ENCODE data around the gene SNIP1. TPM values are rescaled to one million over a fixed set of nuclear protein-coding genes. Genes with fewer than 3 reads are reported as not detected.

The SNIP1 gene
- polyA plus RNA-seq, 4 donors, result 4.6 to 11.6 (median 5.1) TPM

DNA sequence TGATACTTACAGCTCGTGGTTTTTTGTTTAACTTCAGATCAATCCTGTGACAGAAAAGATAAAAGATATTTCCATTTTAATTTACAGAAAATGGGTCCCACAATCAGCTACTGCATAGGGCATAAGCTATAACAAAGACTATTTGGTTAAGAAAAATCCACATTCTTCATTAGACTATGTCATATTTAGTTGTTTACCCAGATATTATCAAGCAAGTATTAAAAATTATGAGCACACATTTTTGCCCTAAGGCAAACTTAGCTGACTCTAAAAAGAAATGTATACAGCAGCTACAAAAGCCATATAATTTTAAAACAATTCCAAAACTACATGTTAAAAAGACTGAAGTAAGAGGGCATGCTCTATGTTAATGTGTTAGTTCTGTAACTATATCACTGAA is 58.2 kb downstream of the SNIP1 start:
- Histone ChIP-seq H3K4me3 (ENCODE audit: low read depth in 1 of 3, low read length in 3 of 3) (no peak overlapping the region), H3K27me3 (ENCODE audit: control insufficient read depth in 3 of 3, insufficient read depth in 3 of 3, low read length in 3 of 3) (no peaks in the 10 kb centered on the region), H3K4me1 (ENCODE audit: control insufficient read depth in 3 of 3, insufficient read depth in 2 of 3, low read depth in 1 of 3, low read length in 2 of 3) (no peaks in the 10 kb centered on the region), H3K27ac (ENCODE audit: low read depth in 1 of 3, low read length in 2 of 3) (no peak overlapping the region), H3K36me3 (ENCODE audit: control insufficient read depth in 3 of 3, insufficient read depth in 2 of 3, low read depth in 1 of 3, low read length in 3 of 3) (peaks cover 6 to 38% (median 7%) of the 10 kb centered on the region in 3 donors), H3K9me3 (ENCODE audit: control insufficient read depth in 2 of 2, insufficient read depth in 1 of 2, low read depth in 1 of 2, low read length in 1 of 2) (no peaks in the 10 kb centered on the region)
- DNase-seq (no peak), FAIRE-seq (no peak)
- WGBS, 3 donors, result 74 to 89% (median 75%) methylated on average over 1 of the region's 1 CpG

DNA sequence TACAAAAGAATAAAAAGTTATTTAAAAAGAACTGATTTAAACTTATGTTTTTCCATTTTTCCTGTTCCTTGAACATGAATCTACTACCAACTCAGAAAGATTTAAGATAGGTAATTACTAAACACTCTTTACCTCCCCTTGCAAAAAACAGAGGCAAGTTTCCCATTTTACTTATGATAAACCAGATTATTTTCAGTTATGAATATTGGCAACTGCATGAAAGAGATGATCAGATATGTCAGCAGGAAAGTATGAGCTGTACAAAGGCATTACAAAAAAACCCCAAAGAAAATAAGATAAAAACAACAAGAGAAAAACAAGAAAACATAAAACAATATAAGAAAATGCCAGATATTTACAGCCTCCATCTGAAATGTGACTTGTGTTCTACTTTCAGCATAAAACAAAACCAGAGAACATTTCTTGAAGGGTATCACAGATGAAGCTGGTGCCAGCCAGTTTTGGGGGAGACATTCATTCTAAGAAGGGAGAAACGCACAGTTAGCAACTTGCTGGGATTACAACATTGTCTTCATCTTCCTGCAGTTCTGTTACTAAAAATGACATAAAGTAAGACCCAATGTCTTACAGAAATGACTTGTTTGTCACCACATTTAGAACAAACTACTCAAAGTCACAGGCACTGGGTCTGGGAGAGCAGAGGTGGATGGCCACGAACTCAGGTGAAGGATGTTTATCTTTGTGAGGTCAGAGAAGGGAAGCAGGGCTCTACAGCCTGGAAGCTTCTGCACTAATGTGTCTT is 60.6 kb downstream of the SNIP1 start:
- WGBS, 3 donors, result 81 to 92% (median 82%) methylated on average over 2 of the region's 2 CpGs
- FAIRE-seq (no peak), DNase-seq (no peak)
- Histone ChIP-seq H3K36me3 (ENCODE audit: control insufficient read depth in 3 of 3, insufficient read depth in 2 of 3, low read depth in 1 of 3, low read length in 3 of 3) (peaks cover 2 to 38% (median 2%) of the 10 kb centered on the region in 3 donors), H3K4me1 (ENCODE audit: control insufficient read depth in 3 of 3, insufficient read depth in 2 of 3, low read depth in 1 of 3, low read length in 2 of 3) (no peaks in the 10 kb centered on the region), H3K27ac (ENCODE audit: low read depth in 1 of 3, low read length in 2 of 3) (no peak overlapping the region), H3K4me3 (ENCODE audit: low read depth in 1 of 3, low read length in 3 of 3) (no peak overlapping the region), H3K9me3 (ENCODE audit: control insufficient read depth in 2 of 2, insufficient read depth in 1 of 2, low read depth in 1 of 2, low read length in 1 of 2) (no peaks in the 10 kb centered on the region), H3K27me3 (ENCODE audit: control insufficient read depth in 3 of 3, insufficient read depth in 3 of 3, low read length in 3 of 3) (no peaks in the 10 kb centered on the region)

DNA sequence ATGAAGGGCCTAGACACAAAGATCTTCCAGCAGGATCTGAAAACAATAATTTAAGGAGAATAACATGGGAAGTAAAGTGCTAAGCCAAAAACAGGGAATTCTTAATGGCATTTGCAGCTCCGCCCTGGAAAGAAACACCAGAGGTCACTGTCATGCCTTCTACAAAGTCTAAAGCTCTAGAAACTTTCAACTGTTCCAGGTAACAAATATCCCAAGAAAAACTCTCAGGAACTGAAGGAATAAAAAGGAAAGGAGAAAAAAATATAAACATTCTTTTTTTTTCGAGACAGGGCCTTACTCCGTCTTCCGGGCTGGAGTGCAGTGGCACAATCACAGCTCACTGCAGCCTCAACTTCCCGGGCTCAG is 66.5 kb downstream of the SNIP1 start:
- WGBS, 3 donors, result 86 to 88% (median 88%) methylated on average over 5 of the region's 5 CpGs
- Histone ChIP-seq H3K36me3 (ENCODE audit: control insufficient read depth in 3 of 3, insufficient read depth in 2 of 3, low read depth in 1 of 3, low read length in 3 of 3) (peaks cover 8 to 64% (median 13%) of the 10 kb centered on the region in 3 donors), H3K4me3 (ENCODE audit: low read depth in 1 of 3, low read length in 3 of 3) (no peak overlapping the region), H3K9me3 (ENCODE audit: control insufficient read depth in 2 of 2, insufficient read depth in 1 of 2, low read depth in 1 of 2, low read length in 1 of 2) (no peaks in the 10 kb centered on the region), H3K27me3 (ENCODE audit: control insufficient read depth in 3 of 3, insufficient read depth in 3 of 3, low read length in 3 of 3) (no peaks in the 10 kb centered on the region), H3K27ac (ENCODE audit: low read depth in 1 of 3, low read length in 2 of 3) (peak overlapping the region in 1 of 3 donors; percentile 84), H3K4me1 (ENCODE audit: control insufficient read depth in 3 of 3, insufficient read depth in 2 of 3, low read depth in 1 of 3, low read length in 2 of 3) (peaks cover 0 to 10% (median 4%) of the 10 kb centered on the region in 3 donors)
- no peak for FAIRE-seq
- no peak for DNase-seq

DNA sequence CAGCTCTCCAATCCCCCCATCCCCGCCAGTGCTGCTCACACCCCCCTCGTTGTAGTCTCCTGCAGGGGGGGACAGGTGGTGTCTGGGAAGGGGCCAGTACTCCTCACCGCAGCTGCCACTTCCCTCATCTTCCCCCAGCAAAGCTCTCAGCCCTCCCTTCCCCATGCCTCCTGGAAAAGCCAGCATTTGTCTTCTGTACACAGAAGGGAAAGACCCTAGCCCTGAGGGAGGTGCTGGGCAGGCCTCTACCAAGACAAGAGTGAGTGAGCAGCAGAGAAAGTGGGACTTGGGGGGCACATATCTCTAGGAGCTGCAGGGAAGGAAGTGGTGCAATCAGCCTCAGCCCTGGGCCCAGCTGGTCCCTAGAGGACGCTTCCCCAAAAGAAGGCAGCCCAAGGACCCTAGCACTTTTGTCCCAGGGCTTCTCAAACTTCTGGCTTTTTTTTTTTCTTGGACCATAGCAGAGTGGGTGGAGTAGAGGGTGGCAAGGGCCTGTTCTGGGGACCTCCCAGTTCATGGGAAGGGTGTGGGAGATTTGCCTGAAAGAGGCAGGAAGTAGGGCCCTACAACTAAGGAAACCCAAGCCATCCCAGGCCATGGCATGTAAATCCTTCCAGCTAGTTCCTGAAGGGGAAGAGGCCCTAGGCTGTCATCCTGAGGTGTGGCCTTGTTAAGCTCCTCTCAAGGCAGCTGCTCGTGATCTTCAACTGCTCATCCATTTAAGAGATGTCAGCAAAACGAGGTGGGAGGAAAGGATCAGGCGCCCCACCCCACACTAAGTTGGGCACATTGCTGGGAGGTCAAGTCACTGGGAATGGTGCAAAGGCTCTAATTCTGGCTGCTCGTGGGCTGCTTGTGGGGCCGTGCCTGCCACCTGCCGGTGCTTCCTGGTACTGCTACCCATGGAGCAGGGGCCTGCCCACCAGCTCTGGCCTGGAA is 67.1 kb downstream of the SNIP1 start:
- no peaks in the 10 kb centered on the region for H3K9me3 ChIP-seq (ENCODE audit: control insufficient read depth in 2 of 2, insufficient read depth in 1 of 2, low read depth in 1 of 2, low read length in 1 of 2)
- FAIRE-seq (no peak), DNase-seq (peak; percentile 66 to 89)
- peaks cover 0 to 10% (median 4%) of the 10 kb centered on the region in 3 donors for H3K4me1 ChIP-seq (ENCODE audit: control insufficient read depth in 3 of 3, insufficient read depth in 2 of 3, low read depth in 1 of 3, low read length in 2 of 3)
- peak overlapping the region in 2 of 3 donors; percentile 46 to 84 for H3K27ac ChIP-seq (ENCODE audit: low read depth in 1 of 3, low read length in 2 of 3)
- no peak overlapping the region for H3K4me3 ChIP-seq (ENCODE audit: low read depth in 1 of 3, low read length in 3 of 3)
- H3K27me3 ChIP-seq (ENCODE audit: control insufficient read depth in 3 of 3, insufficient read depth in 3 of 3, low read length in 3 of 3), result no peaks in the 10 kb centered on the region
- WGBS, 3 donors, result 20 to 33% (median 23%) methylated on average over 8 to 10 of the region's 10 CpGs
- peaks cover 15 to 68% (median 19%) of the 10 kb centered on the region in 3 donors for H3K36me3 ChIP-seq (ENCODE audit: control insufficient read depth in 3 of 3, insufficient read depth in 2 of 3, low read depth in 1 of 3, low read length in 3 of 3)

DNA sequence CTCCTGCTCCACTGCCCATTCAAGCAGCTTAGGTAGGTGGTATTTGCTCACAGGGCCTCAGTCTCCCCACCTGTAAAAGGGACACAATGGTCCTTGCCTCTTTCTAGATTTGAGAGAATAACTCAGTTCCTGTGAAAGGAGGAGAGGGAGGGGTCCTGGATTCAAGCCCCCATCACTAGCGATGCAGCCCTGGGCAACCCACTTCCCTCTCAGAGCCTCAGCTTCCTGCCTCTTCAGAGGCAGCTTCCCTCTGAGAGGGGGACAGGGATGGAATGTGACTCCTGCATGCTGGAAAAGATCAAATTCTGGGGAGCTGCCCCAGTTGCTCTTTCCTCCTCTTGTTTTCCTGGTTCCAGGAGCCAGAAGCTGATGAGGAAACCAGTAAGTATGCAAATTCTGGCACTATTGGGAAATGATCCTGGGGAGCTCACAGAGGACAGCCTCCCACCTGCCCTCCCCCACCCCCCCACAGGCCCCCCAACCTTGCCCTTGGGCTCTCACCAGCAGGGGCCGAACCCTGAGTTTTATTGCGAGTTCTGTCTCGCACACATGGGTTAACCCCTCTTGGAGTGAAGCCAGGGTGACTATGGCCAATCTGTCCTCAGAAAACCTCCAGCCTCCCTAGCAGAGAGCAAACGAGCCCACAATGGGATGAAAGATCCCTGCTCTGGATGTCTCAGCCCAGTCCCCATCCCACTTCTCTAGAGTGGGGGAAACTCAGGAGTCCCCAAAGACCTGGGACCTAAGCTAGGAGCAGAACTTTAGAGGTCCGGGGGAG is 68.0 kb downstream of the SNIP1 start:
- DNase-seq (peak in 1 of 2 donors; percentile 35), FAIRE-seq (no peak)
- Histone ChIP-seq H3K27me3 (ENCODE audit: control insufficient read depth in 3 of 3, insufficient read depth in 3 of 3, low read length in 3 of 3) (no peaks in the 10 kb centered on the region), H3K27ac (ENCODE audit: low read depth in 1 of 3, low read length in 2 of 3) (peak overlapping the region in 1 of 3 donors; percentile 84), H3K4me3 (ENCODE audit: low read depth in 1 of 3, low read length in 3 of 3) (no peak overlapping the region), H3K36me3 (ENCODE audit: control insufficient read depth in 3 of 3, insufficient read depth in 2 of 3, low read depth in 1 of 3, low read length in 3 of 3) (peaks cover 21 to 72% (median 26%) of the 10 kb centered on the region in 3 donors), H3K9me3 (ENCODE audit: control insufficient read depth in 2 of 2, insufficient read depth in 1 of 2, low read depth in 1 of 2, low read length in 1 of 2) (no peaks in the 10 kb centered on the region), H3K4me1 (ENCODE audit: control insufficient read depth in 3 of 3, insufficient read depth in 2 of 3, low read depth in 1 of 3, low read length in 2 of 3) (peaks cover 0 to 14% (median 4%) of the 10 kb centered on the region in 3 donors)
- 42 to 49% (median 42%) methylated on average over 6 of the region's 6 CpGs for WGBS, 3 donors

Other genes starting within 250 kb of the SNIP1 start
- 10 to 100 TPM; 12.4 to 24.6 (median 19.4) TPM for gene ZC3H12A, start 79.7 kb downstream of the SNIP1 start, polyA plus RNA-seq
- 10 to 100 TPM; 41.9 to 50.3 (median 47.1) TPM for gene MEAF6, start 39.5 kb downstream of the SNIP1 start, polyA plus RNA-seq
- 10 to 100 TPM in 1 of 4 donors, 1 to 10 TPM in 3; 1.6 to 30.0 (median 3.8) TPM for gene DNALI1, start 2.6 kb upstream of the SNIP1 start, polyA plus RNA-seq
- 10 to 100 TPM; 29.4 to 67.8 (median 45.5) TPM for gene GNL2, start 41.6 kb upstream of the SNIP1 start, polyA plus RNA-seq
- gene RSPO1, start 80.6 kb upstream of the SNIP1 start, polyA plus RNA-seq, result 1 to 10 TPM in 1 of 4 donors, under 1 TPM in 1, not detected in 2; 0.27 to 1.2 TPM
- 10 to 100 TPM in 2 of 4 donors, 1 to 10 TPM in 2; 4.0 to 23.5 (median 7.6) TPM for gene CDCA8, start 138.2 kb upstream of the SNIP1 start, polyA plus RNA-seq
- 1 to 10 TPM; 1.9 to 5.4 (median 3.5) TPM for gene EPHA10, start 210.8 kb upstream of the SNIP1 start, polyA plus RNA-seq
- gene MANEAL, start 239.6 kb upstream of the SNIP1 start, polyA plus RNA-seq, result 1 to 10 TPM in 2 of 4 donors, under 1 TPM in 2; 0.81 to 6.1 (median 2.3) TPM

Data from small intestine (tissue), 7 donors.